VCaP (cell line): ENCODE results near the gene EYA2.

Source experiments
- H3K27ac ChIP-seq: fragments of 450-650 bp; 2 replicates; pipeline ENCODE4 v1.5.1; 2017
- TF ChIP-seq, protein P1 (sequence below): fragments of 450-650 bp; conservative IDR thresholded peaks from 2 replicates; pipeline ENCODE4 v1.5.1; 2017; ENCODE audit warnings: mild to moderate bottlenecking, moderate library complexity

Gene EYA2

DNA sequence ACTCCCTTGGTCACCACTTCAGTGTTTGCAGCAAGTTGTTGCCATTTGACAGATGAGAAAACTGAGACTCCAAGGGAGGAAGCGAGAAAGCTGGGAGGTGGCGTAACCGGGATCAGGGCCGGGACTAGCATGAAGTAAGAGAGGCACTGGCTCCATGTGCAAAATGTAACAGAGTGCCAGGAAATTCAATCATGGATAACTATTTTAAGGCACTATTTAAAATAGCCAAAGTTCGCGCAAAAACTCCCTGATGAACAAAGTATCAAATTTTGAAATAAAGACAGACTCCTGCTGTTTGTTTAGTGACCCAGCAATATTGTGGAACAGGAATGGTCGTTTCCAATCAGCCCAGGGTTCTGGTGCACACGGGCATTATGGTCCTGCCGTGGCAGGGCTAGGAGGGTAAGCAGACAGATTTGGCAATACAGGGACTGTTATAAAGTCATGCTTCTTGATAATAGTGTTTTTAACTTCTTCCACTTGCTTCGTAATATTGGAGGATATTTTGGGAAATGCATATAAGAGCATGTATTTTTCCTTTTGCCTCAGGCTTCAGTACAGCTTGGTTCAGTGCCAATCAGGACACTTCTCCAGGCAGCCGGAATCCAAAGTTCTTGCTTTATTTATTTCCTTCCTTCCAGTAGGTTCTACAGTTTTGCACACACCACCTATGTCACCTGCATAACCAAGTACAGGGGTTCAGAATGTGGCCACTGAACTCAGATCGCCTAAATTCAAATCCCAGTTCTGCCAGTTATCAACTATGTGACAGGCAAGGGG, 141.6 kb downstream of the EYA2 start:
- TF ChIP-seq, protein P1, sequence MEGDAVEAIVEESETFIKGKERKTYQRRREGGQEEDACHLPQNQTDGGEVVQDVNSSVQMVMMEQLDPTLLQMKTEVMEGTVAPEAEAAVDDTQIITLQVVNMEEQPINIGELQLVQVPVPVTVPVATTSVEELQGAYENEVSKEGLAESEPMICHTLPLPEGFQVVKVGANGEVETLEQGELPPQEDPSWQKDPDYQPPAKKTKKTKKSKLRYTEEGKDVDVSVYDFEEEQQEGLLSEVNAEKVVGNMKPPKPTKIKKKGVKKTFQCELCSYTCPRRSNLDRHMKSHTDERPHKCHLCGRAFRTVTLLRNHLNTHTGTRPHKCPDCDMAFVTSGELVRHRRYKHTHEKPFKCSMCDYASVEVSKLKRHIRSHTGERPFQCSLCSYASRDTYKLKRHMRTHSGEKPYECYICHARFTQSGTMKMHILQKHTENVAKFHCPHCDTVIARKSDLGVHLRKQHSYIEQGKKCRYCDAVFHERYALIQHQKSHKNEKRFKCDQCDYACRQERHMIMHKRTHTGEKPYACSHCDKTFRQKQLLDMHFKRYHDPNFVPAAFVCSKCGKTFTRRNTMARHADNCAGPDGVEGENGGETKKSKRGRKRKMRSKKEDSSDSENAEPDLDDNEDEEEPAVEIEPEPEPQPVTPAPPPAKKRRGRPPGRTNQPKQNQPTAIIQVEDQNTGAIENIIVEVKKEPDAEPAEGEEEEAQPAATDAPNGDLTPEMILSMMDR = no peak
- H3K27ac ChIP-seq = peak overlapping the region; percentile 50

GRCh38 chr20:47038566-47039560, 144.2 kb downstream of the EYA2 start:
- TF ChIP-seq, protein P1 = no peak
- no peak overlapping the region for H3K27ac ChIP-seq

GRCh38 chr20:47040506-47041125, 146.0 kb downstream of the EYA2 start:
- H3K27ac ChIP-seq = no peak overlapping the region
- TF ChIP-seq, protein P1 = no peak

GRCh38 chr20:47041396-47041899, 146.8 kb downstream of the EYA2 start:
- TF ChIP-seq, protein P1 = no peak

DNA sequence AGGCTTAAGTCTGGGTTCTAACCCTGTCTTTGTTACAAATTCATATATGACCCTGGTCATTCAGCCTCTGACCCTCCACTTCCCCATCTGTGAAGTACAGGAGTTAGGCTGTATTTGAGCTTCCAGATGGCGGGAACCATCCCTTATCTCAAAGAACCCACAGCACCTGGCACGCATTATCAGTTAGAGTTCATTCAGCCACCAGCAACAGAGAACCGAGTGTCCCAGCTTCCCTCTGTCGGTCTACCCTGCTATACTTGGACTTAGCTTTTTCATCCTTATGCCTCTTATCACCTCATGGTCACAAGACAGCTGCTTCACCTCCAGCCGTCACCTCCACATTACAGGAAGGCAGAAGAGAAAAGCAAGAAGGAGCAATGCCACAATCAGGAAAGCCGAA, 147.8 kb downstream of the EYA2 start:
- TF ChIP-seq, protein P1 = no peak
- H3K27ac ChIP-seq = no peak overlapping the region

More at GRCh38 chr20:47041396-47041899, 146.8 kb downstream of the EYA2 start:
- no peak overlapping the region for H3K27ac ChIP-seq

DNA sequence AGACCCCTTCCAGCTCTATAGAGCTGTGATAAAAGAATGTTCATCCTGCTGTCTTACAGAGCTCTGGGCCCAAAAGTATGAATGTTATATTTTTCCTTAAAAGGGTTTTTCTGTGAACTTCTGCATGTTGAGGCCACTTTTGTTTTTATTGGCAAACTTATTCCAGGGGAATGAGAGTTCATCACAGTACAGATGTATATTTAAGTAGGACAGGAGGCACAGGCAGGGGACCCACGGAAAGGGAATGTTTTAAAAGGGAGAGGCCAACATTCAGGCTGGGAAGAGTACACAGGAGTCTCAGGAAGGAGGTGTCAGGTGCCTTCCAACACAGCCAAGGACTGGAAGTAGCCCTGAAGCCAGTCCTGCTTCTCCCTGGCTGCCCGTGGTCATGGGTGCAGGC, 148.4 kb downstream of the EYA2 start:
- TF ChIP-seq, protein P1 = no peak
- no peak overlapping the region for H3K27ac ChIP-seq
